Psoas muscle (tissue), 8 donors: Measurements from ENCODE around the gene COX10. TPM values are rescaled to one million over a fixed set of nuclear protein-coding genes. Genes with fewer than 3 reads are reported as not detected.

Experiments used
- ATAC-seq, 4 donors: fragments of 200-7000 bp; cut with Tn5 transposase; one replicate each; pipeline ENCODE4 v1.9.1; 2020; ENCODE audit warnings: moderate library complexity in 3 of 4, mild to moderate bottlenecking in 2 of 4
- DNase-seq, 2 donors: peaks; one replicate each; pipeline ENCODE4 v3.0.0-alpha.2; 2020
- H3K27ac ChIP-seq: fragments of 200-600 bp; one replicate; pipeline ENCODE4 v1.8.0; 2022
- H3K27me3 ChIP-seq, 3 donors: fragments of 200-600 bp in 1 of 3; one replicate each; pipeline versions ENCODE4 v1.6.1 to v1.8.0; 2013 to 2022; ENCODE audit warnings: low read length in 2 of 3, mild to moderate bottlenecking in 2 of 3, moderate library complexity in 1 of 3; ENCODE audit not compliant: insufficient read depth in 3 of 3
- H3K36me3 ChIP-seq, 2 donors: fragments of 200-600 bp in 1 of 2; one replicate each; pipeline versions ENCODE4 v1.6.1 to v1.8.0; 2013 to 2022; ENCODE audit warnings: low read depth in 1 of 2, mild to moderate bottlenecking in 1 of 2, moderate library complexity in 1 of 2; ENCODE audit not compliant: insufficient read depth in 1 of 2
- H3K4me1 ChIP-seq: fragments of 200-600 bp; one replicate; pipeline ENCODE4 v1.8.0; 2022
- H3K4me3 ChIP-seq: fragments of 200-600 bp; one replicate; pipeline ENCODE4 v1.8.0; 2022; ENCODE audit warnings: mild to moderate bottlenecking
- H3K9me3 ChIP-seq: fragments of 200-600 bp; one replicate; pipeline ENCODE4 v1.8.0; 2022
- CTCF ChIP-seq: fragments of 200-600 bp; IDR thresholded peaks from one replicate; pipeline ENCODE4 v1.8.0; 2022; ENCODE audit warnings: antibody characterized with exemption
- WGBS, 3 donors: extraction: QIAGEN DNeasy Blood & Tissue Kit; methylation state at CpG; one replicate each; pipeline versions ENCODE4 v1.1.6 to v1.1.7; 2013; 5-methylcytosine and 5-hydroxymethylcytosine counted together
- intact Hi-C, 2 donors: fragments of 100-400 bp; cut with DNase I; formaldehyde crosslinking; loops; one replicate each; pipeline versions ENCODE4 v1.11.0 to v1.14.2; 2022
- polyA plus RNA-seq, 3 donors: library from polyadenylated mRNA; stranded (reverse); fragments of 200-250 nt; gene quantifications; one replicate each; pipeline ENCODE4 v1.2.3, GENCODE V29; 2013
- total RNA-seq, 4 donors: library from RNA; stranded (reverse); fragmentation: NEBNext Ultra II Directional in 2 of 4; extraction: Animal tissue kit (Norgen Biotek cat#: 25700) in 2 of 4; gene quantifications; one replicate each; pipeline versions ENCODE4 v1.2.1 to v1.2.4, GENCODE V29; 2021 to 2023
- donor health status: healthy with polysubstance abuse.
- donor health status: DM: no; HTN: no; CAD: no; lungs with moderate emphysema.
- donor health status: Bipolar disorder and iron deficiency.
- donor health status: healthy.
- donor health status: DM: yes; HTN: yes; CAD: no.
- donor health status: DM: no; HTN: no; CAD: no.
- donor health status: DM: no; HTN: no; CAD: no.
- donor health status: DM: yes; HTN: yes; CAD: no.

COX10 gene
- total and polyA plus RNA-seq, 7 donors: 31.5 to 77.1 (median 60.5) TPM

GRCh38 chr17:14078027-14078426, 8.7 kb downstream of the COX10 start:
- Histone ChIP-seq H3K27me3 (no peaks in the 10 kb centered on the region), H3K27ac (no peak overlapping the region), H3K4me3 (no peak overlapping the region), H3K4me1 (peaks cover 12% of the 10 kb centered on the region), H3K36me3 (peaks cover 8 to 65% of the 10 kb centered on the region in 2 donors), H3K9me3 (no peaks in the 10 kb centered on the region)
- TF ChIP-seq CTCF: no peak
- ATAC-seq (no peak), DNase-seq (no peak)
- intact Hi-C loops: no loop called here
- WGBS, 3 donors: 86 to 87% (median 86%) methylated on average over 3 of the region's 3 CpGs

- Histone ChIP-seq H3K4me1 (peaks cover 16% of the 10 kb centered on the region), H3K4me3 (no peak overlapping the region), H3K36me3 (peaks cover 8 to 46% of the 10 kb centered on the region in 2 donors), H3K9me3 (no peaks in the 10 kb centered on the region), H3K27me3 (no peaks in the 10 kb centered on the region), H3K27ac (peak overlapping the region; percentile 31)
- TF ChIP-seq CTCF: no peak
- WGBS, 3 donors: 44 to 68% (median 57%) methylated on average over 4 of the region's 4 CpGs
- intact Hi-C loops: loop anchor here in 1 of 2 donors (5.0 kb wide), 1 partner anchor 51 kb away; no protein-coding TSS in a partner anchor
- ATAC-seq (peak in 2 of 4 donors; percentile 36 to 49), DNase-seq (no peak)
Measured at GRCh38 chr17:14080847-14081251, 11.5 kb downstream of the COX10 start.

GRCh38 chr17:14082848-14083247, 13.5 kb downstream of the COX10 start:
- WGBS, 3 donors: 73 to 93% (median 75%) methylated on average over 8 of the region's 8 CpGs
- intact Hi-C loops: loop anchor here in 1 of 2 donors (5.0 kb wide), 1 partner anchor 49 kb away; no protein-coding TSS in a partner anchor
- ATAC-seq: peak; percentile 23 to 64 (median 30)
- peaks cover 6 to 26% of the 10 kb centered on the region in 2 donors for H3K36me3 ChIP-seq
- H3K27ac ChIP-seq: no peak overlapping the region
- no peaks in the 10 kb centered on the region for H3K9me3 ChIP-seq
- no peak for DNase-seq
- no peak overlapping the region for H3K4me3 ChIP-seq
- no peak for TF ChIP-seq CTCF
- H3K27me3 ChIP-seq: no peaks in the 10 kb centered on the region
- peaks cover 16% of the 10 kb centered on the region for H3K4me1 ChIP-seq

GRCh38 chr17:14084955-14085354, 15.7 kb downstream of the COX10 start:
- TF ChIP-seq CTCF: no peak
- no peaks in the 10 kb centered on the region for H3K9me3 ChIP-seq
- H3K27me3 ChIP-seq: no peaks in the 10 kb centered on the region
- peaks cover 16% of the 10 kb centered on the region for H3K4me1 ChIP-seq
- ATAC-seq (no peak), DNase-seq (no peak)
- no peak overlapping the region for H3K27ac ChIP-seq
- H3K36me3 ChIP-seq: peaks cover 3 to 6% of the 10 kb centered on the region in 2 donors
- H3K4me3 ChIP-seq: no peak overlapping the region
- 96 to 100% (median 97%) methylated on average over 2 of the region's 2 CpGs for WGBS, 3 donors
- intact Hi-C loops: loop anchor here in 1 of 2 donors (5.0 kb wide), 1 partner anchor 47 kb away; no protein-coding TSS in a partner anchor

- no peak for ATAC-seq
- WGBS, 3 donors: 95 to 100% (median 97%) methylated on average over 2 of the region's 2 CpGs
Measured at GRCh38 chr17:14086189-14086588, 16.9 kb downstream of the COX10 start.

More at GRCh38 chr17:14086189-14086588, 16.9 kb downstream of the COX10 start:
- Histone ChIP-seq H3K36me3 (peaks cover 0 to under 1% of the 10 kb centered on the region in 2 donors), H3K4me1 (peaks cover 16% of the 10 kb centered on the region), H3K27me3 (no peaks in the 10 kb centered on the region), H3K9me3 (no peaks in the 10 kb centered on the region), H3K27ac (no peak overlapping the region), H3K4me3 (no peak overlapping the region)
- intact Hi-C loops: no loop called here
- no peak for DNase-seq
- TF ChIP-seq CTCF: no peak
